Stromal cell of bone marrow (primary cell): Measurements from ENCODE around the gene PTTG1IP.

Experiments used
- DNase-seq: peaks from one replicate; pipeline ENCODE4 v3.0.0-alpha.2; 2012; ENCODE audit warnings: low read depth

PTTG1IP gene

DNA sequence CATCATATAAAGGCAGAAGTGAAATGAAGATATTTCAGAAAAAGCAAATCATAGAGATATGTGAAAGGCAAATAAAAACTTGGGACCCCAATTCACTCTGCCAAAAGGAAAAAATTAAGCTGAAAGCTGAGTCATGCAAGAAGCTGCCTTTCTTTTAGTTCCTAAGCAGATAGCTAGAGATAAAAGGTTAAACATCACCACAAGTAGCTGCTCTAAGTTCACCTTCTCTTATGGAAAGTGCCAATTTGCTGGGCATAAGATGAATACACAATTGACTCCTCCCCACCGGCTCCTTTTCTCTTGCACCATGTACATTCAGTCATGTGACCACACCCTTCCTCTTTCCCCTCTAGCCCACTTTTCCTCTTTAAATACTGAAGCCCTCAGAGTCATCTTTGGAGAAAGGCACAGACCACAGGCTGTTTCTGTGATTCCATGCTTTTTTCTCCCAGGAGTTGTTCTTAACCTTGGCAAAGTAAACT, 50.3 kb downstream of the PTTG1IP start:
- no peak for DNase-seq

DNA sequence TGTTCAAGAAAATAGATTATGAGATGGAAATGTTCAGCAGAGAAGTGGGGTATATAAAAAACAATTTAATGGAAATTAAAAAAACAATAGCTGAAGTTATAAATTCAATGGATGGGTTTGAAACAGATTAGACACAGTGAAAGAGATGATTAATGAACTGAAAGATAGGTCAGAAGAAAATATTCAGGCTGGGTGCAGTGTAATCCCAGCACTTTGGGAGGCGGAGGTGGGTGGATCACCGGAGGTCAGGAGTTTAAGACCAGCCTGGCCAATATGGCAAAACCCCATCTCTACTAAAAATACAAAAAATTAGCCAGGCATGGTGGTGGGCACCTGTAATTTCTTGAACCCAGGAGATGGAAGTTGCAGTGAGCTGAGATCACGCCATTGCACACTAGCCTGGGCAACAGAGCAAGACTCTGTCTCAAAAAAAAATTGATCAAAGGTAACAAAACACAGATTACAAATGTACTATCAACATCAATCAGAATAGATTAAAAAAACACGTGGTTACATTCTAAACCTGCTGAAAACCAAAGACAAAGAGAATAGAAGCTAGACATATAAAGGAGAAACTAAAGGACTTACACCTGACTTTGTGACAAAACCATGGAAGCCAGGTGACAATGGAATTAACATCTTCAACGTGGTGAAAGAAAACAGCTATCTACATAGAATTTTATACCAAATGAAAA, 50.9 kb downstream of the PTTG1IP start:
- no peak for DNase-seq

DNA sequence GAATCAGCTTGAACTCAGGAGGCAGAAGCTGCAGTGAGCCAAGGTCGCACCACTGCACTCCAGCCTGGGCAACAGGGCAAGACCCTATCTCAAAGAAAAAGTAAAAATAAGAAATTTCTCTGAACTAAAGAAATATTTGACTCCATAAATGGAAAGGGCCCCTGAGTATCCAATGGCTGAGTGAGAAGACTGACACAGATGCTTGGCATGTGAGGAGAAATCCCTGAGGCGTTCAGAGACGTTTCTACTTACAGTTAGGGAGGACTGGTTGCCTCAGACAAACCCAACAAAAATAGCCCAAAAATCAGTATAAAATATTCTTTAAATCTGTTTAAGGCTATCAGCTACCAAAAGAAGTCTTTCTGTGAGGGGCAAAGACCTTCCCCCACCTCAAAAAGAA, 52.6 kb downstream of the PTTG1IP start:
- peak; percentile 38 for DNase-seq

DNA sequence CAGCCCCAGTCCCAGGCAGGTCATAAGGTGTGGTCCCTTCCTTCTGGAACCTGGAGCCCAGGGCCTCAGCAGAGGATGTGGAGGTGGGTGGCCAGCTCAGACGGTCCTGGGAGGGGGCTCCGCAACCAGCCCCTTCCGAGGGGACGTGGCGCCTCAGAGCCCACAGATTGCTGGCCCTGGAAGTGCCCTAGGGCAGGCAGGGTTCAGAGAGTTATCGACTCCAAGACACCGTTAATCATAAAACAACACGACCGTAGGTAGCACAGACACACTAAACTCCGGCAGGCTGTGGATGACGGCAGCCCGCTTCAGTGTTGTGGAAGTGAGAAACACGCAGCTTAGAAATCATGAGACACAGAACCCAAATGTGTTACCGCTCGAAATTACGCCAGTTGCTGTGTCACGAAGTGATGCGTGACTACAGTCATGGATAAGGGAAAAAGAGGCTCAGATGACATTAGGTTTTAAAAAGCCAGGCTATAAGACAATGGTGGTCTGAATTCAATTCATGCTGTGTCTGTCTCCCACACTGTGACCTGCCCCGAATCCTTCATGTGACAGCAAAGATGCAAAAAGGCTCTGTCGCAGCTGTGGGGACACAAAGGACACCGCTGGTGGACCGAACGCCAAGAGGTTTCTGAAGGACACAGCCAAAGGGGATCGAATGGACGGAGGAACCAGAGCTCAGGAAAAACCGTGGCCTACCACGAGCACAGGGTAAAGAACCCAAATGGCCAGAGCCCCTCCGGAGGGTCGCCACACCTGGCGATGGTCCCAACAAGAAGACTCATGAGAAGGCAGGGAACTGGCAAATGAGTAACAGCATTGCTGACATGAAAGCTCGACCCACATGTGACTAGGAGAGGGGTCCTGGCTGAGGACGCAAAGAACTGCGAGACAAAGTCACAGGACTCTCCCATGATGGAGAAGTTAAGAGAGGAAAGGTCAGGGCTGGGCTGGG, 53.9 kb downstream of the PTTG1IP start:
- DNase-seq, result no peak

DNA sequence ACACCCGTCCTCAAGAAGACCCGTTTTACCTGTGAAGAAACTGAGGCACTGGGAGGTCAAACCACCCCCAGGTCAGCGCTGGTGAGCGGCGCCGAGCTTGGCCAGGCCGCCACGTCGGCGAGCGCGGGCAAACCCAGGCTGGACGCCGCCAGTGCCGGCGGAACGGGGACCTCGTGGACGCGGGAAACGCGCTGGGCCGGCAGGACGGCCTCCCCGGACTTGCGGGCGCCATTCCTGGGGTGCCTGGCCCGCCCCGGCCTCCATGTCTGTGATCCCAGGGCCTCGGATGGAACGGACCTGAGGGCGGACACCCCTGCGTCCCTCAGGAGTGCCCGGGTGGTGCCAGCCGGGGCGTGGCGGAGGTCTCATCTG, 54.9 kb downstream of the PTTG1IP start:
- no peak for DNase-seq

DNA sequence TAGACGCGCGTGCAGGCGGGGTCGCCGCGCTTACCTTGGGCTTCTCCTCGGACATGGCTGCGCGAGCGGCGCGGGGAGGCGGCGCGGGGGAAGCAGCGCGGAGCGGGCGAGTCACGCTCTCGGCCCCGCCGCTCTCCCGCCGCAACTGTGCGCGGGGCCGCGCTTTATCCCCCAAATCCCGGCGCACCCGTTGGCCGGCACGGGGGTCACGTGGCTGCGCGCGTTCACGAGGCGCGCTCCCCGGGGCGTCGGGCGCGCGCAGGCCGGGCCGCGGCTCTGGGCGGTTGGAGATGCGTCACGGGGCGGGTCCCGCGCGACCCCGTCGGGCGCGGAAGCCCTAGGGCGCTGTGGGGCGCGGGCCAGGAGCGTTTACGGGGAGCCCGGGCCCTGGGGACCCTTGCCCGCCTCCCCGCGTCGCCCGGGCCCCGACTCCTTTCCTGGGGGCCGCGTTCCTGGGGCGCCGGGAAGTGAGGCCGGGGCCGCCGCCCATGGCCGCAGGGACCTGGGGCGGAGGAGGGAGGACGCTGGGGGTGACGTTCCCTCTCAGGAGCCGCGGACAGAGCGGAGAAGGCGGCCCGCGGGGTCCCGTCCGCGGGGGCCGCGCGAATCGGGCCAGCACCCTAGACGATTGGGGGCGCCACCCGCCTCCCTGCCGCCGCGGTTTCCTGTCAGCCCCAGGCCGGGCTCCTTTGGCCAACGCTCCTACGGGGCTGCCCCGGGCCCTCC, 55.4 kb downstream of the PTTG1IP start, which contains the start of gene SUMO3:
Gene SUMO3 (minus strand): TSS at position 149 of the 726 bp plus-strand sequence. CDS start 94 bp downstream, at position 55.
- DNase-seq, result no peak

DNA sequence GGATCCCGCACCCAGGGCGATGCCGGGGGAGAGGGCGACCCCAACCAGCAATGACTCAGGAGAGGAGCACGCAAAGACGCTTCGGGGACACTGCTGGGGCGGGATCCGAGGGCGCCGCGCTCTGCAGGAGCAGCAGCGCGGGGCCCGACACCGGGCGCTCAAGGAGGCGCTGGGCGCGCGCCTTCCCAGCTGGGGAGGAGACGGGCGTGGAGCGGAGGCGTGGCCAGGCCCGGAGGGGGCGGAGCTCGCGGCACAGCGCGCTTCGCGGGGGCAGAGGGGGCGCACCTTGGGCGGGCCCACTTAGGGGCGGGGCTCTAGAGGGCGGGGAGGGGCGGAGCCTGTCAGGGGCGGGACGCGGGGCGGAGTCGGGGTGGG, 56.0 kb downstream of the PTTG1IP start:
- DNase-seq, result peak; percentile 71

DNA sequence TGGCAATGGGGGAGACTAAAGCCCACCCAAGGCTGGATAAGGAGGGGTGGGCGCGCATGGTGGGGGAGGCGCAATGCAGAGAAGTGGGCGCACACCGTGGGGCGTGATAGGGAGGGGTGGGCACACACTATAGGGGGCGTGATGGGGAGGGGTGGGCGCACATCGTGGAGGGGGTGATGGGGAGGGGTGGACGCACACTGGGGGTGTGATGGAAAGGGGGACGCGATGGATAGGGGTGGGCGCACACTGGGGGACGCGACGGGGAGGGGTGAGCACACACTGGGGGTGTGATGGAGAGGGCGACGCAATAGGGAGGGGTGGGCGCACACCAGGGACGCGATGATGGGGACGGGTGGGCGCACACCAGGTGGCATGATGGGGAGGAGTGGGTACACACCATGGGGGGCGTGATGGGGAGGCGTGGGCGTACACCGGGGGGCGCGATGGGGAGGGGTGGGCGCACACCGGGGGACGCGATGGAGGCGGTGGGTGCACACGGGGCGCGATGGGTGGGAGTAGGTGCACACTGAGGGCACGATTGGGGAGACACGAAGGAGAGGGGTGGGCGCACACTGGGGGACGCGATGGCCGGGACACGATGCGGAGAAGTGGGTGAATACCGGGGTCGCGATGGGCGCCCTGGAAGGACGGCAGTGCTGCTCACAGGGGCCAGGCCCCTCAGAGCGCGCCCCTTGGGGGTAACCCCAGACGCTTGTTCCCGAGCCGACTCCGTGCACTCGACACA, 56.6 kb downstream of the PTTG1IP start:
- no peak for DNase-seq

DNA sequence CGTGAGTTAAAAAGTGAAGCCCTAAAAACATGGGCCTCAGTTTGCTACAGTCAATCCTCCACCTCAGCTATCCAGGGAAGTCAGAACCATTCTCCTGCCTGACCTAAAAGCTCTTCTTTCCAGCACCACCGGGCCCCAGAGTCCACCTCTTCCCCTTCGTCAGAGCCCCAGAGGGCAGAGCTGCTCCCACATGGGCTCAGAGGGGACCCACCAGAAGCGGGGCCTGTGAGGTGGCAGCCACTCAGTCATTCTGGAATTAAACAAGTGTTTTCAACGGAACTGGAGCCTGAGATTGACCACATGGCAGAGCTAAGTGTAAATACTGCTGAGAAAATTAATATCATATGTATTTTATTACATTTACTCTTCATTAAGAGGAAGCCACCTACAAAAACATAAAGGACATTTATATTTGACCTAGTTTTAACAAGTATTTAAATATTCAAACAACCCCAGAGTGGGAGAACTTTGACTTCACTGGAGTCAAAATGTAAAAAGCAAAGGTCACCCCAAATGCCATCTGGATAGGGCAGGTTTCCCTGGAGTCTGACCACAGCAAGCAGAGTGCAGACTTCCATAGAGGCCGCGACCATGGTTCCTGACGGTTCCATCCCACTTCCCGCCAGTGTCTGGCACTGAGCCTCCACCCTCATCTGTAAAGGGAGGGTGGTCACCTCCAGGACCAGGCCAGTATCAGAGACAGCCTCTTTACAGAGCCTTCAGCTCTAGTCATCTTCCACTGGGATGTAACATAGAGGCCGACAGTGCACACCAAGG, 57.5 kb downstream of the PTTG1IP start:
- no peak for DNase-seq

DNA sequence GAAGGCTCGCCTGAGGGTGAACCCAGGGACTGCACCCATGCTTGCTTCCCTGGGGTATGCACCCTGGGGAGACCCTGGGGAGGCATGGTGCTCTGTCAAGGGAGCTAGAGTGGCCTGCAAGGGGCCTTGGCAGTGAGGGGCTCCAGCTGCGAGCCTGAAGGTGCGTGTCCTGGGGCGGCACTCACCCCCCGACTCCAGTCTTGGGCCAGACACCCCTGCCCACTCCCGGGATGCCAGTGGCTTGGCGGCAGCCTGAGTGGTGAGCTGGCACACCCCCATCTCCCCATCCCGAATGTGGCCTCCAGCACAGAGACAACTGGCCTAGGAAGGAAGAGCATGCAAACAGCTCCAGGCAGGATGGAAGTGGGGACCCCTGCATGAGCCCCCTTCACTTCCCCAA, 58.3 kb downstream of the PTTG1IP start:
- DNase-seq, result no peak

DNA sequence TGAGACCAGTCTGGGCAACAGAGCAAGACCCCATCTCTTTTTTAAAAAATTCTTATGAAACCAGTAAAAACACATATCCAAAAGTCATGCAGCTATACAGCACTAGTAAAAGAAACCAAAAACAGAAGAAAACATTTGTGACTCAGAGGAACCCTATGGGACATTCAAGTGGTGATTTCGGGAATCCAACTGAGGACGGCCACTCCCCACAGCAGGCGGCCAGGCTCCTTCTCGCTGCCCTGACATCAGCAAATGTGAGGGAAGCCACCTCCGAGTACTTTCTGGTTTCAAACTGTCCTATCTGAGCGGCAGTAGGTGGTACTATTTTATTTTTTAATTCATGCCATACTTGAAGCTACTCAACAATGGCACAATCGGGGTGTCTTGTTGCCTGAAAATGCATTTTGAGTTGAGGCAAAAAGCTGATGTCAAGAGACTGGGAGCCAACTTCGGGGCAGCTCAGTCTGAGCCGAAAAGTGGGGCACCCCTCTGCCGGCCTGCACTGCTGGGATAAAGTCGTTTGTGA, 58.9 kb downstream of the PTTG1IP start:
- DNase-seq, result peak; percentile 59

DNA sequence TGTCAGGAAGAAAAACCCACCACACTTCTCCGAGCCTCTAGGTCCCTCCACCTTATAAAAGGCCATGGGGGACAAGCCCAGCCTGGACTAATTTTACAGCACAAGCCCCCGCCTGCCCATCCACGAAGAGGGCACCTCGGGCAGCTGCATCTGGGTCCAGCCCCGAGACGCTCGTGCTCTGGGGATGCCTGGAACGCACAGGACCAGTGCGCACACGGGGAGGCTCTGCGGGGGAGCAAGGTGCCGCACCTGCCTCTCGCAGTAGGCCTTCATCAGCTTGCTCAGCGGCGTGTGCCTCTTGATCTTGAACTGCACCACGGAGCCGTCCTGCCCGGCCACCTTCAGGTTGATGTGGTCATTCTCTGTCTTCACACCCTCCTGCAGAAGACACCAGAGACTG, 59.8 kb downstream of the PTTG1IP start:
- DNase-seq, result no peak

DNA sequence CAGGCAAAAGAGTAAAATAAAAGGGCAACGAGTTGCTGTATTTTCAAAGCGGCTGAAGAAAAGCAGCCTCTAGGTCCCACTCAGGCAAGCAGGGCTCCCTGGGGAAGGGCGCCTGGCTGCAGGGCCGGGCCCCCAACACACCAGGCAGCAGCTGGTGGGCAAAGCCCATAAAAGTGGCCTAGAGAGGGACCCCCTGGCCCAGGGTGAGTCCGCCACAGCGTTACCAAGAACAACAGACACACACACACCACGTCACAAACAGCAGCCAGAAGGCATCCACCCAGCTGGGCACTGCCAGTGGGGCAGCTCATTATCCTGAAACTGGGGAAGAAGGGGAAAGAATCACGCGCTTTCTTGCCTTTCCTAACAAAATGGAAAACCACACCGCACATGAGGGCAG, 60.3 kb downstream of the PTTG1IP start:
- no peak for DNase-seq

DNA sequence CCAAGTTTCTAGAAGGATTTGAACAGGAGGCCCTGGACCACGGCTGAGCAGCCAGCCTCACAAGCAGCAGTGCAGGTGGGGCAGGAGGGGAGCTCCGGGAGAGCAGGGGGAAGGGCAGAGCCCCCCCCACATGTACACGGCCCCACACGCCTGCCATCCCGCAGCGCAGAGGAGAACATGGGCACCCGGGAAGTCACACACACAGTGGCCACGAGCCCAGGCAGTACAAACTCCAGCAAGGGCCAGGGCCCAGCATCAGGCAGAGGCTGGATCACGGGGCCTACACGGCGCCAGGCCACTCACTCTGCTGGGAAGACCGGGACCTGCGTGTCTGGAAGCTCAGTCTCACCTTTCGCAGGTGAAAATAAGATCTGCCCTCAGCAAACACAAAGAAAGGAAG, 60.9 kb downstream of the PTTG1IP start:
- no peak for DNase-seq

DNA sequence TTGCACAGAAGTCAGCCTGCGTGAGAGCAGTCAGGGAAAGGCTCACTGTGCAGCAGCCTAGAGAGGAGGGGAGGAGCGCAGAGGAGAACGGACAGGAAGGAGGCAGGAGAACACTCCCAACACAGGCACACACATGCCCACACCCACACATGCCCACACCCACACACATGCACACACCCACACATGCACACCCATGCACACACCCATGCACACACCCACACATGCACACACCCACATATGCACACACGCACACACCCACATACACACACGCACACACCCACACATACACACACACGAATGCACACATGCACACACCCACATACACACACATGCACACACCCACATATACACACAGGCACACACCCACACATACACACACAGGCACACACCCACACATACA, 62.7 kb downstream of the PTTG1IP start:
- no peak for DNase-seq

DNA sequence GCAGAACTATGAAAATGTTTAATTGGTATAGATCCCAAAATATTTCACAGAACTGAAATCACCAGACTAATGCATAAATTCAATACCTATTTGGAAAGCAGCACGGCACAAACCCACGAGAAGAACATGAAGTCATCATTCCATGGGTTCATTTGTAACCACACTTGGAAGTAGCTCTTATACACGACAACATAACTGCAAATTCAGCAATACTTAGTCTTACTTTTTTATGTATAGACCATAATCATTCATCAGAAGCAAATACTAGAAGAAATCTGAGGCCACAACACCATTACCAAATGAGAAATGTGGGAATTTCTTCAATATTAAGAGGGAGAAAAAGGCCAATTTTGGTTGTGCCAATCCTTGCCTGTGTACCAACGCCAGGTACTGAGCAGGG, 67.6 kb downstream of the PTTG1IP start:
- no peak for DNase-seq

DNA sequence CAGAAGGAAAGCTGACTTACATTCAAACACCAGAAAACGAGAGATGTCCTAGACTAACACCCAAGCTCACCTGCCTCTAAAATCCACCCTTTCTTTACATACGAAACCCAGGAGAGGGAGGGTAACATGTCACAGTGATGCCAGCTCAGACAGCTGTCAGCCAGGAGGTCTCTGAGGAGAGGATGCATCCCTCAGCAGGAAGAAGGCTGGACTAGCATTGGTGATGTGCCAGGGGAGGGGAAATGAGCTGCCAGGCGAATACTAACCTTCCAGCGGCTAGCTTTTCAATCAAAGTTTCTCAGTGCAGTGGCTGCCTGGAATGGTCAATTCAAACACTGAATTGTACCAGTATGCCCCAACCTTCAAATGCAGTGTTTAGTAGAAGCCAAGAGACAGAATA, 68.3 kb downstream of the PTTG1IP start:
- DNase-seq, result no peak

DNA sequence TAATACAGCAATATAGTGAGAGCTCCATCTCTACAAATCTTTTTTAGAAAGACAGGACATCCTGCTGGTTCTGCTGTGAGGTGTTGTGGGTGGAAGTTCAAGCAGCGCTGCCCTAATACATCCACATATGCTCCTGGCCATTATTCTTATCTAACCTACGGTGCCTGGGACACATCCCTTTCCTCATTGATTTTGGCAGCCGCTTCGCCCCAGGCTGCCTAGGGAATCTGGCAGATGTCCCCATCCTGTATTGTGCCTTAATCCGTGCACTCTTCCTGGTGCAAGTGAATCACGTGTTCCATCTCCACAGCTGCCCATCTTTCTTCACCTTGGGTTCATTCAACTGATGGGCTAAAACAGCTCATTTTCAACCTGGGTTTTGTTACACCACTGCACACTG, 68.7 kb downstream of the PTTG1IP start:
- DNase-seq, result no peak

DNA sequence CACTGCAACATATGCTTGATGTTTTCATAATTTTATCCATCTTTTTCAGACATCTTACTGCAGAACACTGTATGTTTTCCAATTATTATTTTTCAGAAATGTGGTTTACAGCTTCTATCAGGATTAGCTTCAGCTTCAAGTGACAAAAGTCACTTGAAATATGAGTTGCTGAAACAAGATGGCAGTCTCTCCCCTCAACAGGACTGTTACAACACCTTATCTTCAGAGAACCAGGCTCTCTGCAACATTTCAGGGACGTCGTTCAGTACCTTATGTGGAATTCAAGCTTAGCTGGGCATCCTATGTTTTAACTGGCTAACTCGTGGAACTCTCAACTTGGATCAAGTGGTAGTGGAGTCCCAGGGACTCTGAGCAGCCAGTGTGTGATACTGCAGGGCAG, 69.8 kb downstream of the PTTG1IP start:
- no peak for DNase-seq

DNA sequence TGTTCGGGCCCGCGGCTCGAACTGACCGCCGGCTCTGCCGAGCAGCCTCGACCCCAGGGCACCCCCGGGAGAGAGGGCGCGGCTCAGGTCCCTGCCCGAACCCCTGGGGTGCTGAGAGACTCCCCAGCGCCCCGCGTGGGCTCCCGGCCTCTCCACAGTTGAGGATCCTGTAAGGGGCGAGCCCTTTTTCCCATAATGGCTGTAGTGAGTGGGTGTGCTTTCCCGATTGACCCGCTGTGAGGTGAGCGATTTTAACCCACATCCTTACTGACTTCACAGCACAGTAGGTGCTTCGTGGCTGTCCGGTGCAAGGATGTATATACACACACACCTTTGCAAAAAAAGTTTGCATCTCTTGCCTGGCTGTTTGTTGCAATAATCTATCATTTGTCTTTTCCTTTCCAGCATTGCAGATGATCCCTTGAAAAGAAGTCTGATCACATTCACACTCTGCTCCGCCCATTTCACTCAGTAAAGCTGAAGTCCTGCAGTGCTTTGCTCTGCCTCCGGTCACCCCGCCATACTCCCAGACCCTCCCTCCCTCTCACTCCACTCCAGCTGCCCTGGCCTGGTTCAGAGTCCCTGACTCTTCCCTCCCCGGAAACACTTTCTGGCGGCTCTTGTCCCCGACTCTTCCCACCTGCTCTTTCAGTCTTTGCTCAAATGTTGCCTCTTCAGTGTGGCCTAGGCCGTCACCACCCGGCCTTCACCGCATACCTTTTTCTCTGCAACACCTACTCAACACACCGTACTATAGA, 70.9 kb downstream of the PTTG1IP start:
- DNase-seq, result no peak
